ENCODE data around the gene L3MBTL1. TPM values are rescaled to one million over a fixed set of nuclear protein-coding genes. Genes with fewer than 3 reads are reported as not detected.

The L3MBTL1 gene
- total RNA-seq, 1 donor from 2014 or later: 2.6 TPM

DNA sequence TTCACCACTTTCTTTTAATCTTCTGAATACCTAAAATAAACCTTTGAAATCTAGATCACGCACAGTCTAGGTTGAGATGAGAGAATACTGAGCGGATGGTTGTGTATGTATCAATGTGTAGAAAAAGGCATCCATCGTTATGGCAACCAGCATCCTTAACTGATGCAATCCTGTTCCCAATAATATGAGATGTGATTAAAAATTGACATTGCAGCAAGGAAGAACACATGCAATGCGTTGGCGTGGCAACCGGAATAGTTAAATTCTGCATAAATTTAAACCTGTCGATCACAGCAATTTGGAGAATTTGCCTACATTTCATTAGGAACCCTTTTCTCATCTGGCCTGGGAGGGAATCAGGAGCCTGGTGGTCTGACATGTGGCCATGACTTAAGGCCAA lies 1.3 kb upstream of the L3MBTL1 start:
- DNase-seq (ENCODE audit: low read depth in 2 of 2): no peak

DNA sequence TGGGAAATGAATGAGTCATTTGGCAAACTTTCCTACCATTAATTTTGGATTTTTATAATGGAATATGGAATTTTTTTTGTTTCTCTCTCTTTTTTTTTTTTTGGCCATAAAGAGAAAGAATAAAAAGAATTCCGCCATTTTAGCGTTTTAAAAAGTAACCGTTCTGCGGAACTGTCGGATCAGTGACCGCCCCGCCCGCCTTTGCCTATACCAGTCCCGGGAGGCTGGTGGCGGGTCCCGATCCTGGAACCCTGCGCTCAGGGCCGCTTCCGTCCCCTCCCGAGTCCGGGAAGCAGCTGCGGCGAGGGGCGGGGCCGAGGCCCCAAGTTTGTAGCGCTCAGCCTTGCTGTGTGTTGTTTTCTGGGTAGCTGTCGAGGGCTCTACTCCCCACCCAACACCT lies 609 bp downstream of the L3MBTL1 start:
- no peak for DNase-seq (ENCODE audit: low read depth in 2 of 2)

DNA sequence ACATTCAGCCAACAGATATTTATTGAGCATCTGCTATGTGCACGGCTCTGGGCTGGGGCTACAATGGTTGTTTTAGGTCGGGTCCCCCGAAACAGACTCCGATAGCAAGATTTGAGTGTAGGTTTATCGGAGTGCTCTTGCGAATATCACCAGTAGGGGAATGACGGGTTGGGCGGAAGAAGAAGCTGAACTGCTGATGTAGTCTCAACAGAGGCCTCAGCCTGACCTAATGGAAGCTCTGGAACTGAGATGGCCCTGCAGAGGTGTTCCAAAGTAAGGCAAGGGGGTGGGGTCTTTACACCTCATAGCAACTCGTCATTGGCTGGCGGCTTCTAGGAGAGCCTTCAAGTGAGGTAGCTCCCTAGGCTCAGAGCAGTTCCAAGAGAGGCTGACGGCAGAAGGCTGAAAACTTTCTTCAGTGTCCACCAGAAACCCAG lies 1.1 kb downstream of the L3MBTL1 start:
- DNase-seq (ENCODE audit: low read depth in 2 of 2): no peak

DNA sequence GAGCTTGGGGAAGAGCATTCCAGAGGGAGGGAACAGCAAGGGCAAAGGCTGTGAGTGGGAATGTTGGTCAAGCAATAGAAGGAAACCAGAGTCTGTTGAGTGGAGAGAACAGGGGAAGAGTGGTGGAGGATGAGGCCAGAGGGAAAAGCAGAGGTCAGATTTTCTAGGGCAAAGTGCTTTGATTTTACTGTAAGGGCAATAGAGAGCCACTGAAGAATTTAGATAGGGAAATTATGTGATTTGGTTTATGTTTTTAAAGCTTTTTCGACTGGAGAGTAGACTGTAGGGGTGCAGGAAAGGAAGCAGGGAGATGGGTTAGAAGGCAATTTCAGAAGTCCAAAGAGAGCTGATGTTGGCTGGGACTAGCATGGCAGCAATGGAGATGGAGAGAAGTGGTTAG lies 4.4 kb downstream of the L3MBTL1 start:
- no peak for DNase-seq (ENCODE audit: low read depth in 2 of 2)

DNA sequence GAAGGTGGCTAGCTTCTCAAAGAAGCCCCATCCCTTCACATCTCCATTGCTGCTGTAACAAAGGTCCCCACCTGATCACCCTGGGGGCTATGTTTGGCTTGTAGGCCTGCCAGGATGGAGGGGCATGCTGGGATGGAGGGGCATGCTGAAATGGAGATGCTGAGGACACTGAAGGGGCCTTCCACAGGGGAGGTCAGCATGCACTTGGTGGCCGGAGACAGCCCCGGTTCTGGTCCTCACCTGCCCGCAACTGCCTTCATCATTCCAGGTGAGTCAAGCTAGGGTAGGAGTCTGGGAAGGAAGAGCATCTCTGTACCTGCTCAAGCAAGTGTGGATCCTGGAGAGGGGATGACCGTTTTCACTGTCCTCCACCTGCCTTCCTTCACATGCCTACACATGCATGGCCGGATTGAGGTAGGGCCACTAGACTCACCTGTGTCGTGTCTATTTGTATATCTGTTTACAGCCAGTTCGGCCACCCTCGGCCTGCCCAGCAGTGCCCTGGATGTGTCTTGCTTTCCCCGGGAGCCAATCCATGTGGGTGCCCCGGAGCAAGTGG lies 6.0 kb downstream of the L3MBTL1 start:
- no peak for DNase-seq (ENCODE audit: low read depth in 2 of 2)

DNA sequence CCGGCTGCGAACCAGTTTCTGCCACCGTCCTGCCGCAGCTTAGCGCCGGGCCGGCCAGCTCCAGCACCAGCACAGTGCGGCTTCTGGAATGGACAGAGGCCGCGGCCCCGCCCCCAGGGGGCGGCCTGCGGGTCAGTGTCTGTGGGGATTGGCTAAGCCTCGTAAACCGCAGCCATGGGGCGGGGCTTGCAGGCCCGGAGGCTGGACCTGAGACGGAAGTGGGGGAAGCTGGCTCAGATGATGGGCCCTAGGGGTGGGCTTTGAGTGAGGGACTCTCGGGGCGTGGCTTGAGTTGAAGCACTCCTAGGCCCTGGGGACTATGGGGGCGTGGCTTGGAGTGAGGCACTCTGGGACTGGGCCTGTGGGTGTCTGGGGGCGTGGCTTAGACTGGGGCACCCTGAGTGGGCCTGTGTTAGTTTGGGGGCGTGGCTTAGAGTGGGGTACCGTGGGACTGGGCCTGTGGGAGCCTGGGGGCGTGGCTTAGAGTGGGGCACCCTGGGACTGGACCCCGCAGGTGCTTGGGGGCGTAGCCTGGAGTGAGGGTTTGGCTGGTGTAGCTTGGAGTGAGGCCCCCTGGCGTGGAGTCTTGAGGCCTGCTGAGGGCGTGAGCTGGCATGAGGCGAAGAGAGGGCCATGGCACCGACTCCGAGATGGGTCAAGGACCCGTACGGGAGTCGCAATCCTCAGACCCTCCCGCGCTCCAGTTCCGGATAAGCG lies 6.6 kb downstream of the L3MBTL1 start:
- peak; percentile 98 to 99 for DNase-seq (ENCODE audit: low read depth in 2 of 2)

DNA sequence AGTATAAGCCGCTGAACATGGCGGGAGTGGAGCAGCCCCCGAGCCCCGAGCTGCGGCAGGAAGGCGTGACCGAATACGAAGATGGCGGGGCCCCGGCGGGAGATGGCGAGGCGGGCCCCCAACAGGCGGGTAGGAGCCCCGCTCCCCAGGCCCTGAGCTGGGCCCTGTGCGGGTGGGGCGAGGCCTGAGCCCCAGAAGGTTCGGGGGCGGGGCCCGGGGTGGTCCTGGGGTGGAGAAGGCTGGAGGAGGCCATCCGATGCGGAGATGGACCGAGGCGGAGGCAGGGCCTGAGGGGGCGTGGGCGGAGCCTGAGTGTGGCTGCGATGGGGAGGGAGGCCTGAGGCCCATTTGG lies 7.1 kb downstream of the L3MBTL1 start:
- no peak for DNase-seq (ENCODE audit: low read depth in 2 of 2)

GRCh38 chr20:43515628-43516027 lies 8.1 kb downstream of the L3MBTL1 start:
- no peak for DNase-seq (ENCODE audit: low read depth in 2 of 2)

GRCh38 chr20:43516251-43516824 lies 8.8 kb downstream of the L3MBTL1 start:
- DNase-seq (ENCODE audit: low read depth in 2 of 2): no peak

DNA sequence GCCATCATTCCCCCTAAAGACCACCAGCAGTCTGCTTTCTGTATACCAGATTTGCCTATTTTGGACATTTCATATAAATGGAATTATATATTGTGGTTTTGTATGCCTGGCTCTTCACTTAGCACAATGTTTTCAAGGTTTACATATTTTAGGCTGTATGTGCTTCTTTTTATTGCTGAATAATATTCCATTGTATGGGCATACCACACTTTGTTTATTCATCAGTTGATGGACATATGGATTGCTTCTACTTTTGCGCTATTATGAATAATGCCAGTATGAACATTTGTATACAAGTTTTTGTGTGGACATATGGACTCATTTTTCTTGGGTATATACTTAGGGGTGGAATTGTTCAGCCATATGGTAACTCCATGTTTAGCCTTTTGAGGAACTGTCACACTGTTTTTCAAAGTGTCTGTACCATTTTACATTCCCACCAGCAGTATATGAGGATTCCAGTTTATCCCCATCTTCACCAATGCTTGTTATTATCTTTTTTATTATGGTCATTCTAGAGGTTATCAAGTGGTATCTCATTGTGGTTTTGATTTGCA lies 12.7 kb downstream of the L3MBTL1 start:
- DNase-seq (ENCODE audit: low read depth in 2 of 2): no peak

GRCh38 chr20:43525021-43525420 lies 17.5 kb downstream of the L3MBTL1 start:
- DNase-seq (ENCODE audit: low read depth in 2 of 2): no peak

GRCh38 chr20:43528258-43528875 lies 20.9 kb downstream of the L3MBTL1 start:
- DNase-seq (ENCODE audit: low read depth in 2 of 2): no peak

GRCh38 chr20:43529051-43529450 lies 21.6 kb downstream of the L3MBTL1 start:
- no peak for DNase-seq (ENCODE audit: low read depth in 2 of 2)

DNA sequence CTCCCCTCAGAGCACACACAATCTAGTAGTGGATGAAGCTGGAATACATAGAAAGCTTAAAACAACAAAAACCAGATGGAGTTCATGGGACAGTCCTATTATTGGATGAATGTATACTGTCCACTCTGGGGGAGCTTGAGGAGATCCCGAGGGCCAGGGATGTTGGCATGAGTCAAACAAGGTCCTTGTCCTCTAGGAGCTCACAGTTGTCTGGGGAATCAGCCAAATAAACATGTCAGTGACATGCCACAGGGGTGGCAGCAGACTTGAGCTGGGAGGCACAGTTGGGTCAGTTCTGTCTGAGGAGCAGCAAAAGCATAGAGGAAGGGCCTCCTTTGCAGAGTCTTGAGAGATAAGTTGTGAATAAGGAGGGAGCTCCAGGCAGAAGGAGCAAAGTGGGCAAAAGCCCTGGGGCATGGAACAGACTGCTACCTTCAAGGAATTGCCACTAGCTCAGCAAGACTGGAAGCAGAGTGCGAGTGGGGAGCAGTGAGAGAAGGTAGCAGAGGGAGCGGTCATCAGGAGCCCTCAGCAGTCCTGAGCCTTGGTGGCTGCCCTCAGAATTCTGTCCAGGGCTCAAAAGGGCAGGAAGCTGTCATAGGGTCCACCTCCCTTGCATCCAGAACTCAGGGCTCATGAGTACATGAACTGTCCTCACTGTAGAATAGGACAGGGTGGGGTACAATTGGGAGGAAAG lies 22.1 kb downstream of the L3MBTL1 start:
- no peak for DNase-seq (ENCODE audit: low read depth in 2 of 2)

DNA sequence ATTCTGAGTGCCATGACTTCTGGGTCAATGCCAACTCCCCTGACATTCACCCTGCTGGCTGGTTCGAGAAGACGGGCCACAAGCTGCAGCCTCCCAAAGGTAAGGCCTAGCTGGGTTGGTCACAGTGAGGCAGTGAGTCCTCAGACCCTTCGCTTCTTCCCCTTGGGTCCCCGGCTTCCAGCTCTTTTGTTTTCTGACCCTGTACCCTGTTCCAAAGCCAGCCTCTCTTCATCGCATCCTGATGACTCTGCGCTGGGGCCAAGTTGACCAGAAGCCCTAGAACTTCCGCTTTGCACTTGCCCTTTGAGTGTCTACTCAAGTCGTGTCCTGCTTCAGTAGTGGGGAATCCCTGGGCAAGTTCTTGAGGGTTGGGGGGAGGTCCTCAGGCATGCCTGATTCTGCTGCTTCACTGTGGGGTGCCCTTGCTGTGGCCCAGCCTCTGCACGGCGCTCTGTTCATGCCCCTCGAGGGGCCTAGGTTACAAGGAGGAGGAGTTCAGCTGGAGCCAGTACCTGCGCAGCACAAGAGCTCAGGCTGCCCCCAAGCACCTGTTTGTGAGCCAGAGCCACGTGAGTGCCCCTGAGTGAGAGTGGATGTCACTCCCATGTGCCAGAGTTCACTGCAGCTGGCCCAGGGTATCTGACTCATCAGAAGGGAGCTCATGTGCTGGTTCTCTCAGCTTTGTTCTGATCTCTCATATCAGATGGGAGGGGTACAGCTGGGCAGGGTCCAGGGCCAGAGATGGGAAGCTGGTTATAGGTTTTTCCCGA lies 23.0 kb downstream of the L3MBTL1 start:
- DNase-seq (ENCODE audit: low read depth in 2 of 2): no peak

DNA sequence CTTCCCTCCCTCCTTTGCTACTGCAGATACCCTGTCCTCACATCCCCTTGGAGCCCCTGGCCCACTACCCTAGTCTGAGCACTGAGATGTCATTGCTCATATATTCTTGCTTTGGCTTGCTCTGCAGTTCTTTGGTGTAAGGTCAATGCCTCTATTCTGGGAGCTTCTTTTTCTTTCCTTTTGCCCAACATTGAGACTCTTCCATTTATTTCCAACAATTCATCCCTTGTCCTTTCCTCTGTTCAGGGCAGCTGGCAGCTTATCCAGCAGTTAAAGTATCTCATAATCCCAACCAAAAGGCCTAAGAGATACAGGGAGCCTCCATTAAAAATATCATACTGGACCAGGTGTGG lies 23.6 kb downstream of the L3MBTL1 start:
- DNase-seq (ENCODE audit: low read depth in 2 of 2): no peak

DNA sequence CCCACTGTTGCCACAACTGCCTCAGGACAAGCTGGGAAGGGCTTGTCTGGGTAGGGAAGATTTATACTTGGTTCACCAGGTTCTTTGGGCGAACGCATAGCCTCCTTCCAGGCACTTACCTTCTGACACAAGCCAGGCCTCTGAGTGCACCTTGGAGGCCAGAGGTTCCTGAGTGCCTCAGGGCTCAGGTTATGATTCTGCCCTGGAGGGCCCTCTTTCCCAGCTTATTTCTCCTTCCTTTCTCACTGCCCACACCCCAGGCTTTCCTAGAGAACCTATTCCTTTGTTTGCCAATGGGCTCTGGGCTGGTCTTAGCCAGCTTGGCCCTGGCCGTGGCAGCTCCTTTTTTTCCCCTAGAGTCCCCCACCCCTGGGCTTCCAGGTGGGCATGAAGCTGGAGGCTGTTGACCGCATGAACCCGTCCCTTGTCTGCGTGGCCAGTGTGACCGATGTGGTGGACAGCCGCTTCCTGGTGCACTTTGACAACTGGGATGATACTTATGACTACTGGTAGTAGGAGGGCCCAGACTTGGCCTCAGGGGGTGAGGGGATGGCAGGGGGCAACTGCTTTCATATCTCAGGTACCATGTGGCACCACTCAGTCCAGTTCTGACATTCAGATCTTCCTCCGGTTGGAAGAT lies 25.0 kb downstream of the L3MBTL1 start:
- DNase-seq (ENCODE audit: low read depth in 2 of 2): no peak

- no peak for DNase-seq (ENCODE audit: low read depth in 2 of 2)
These were observed 25.6 kb downstream of the L3MBTL1 start for GRCh38 chr20:43533060-43533459.

GRCh38 chr20:43534016-43534415 lies 26.5 kb downstream of the L3MBTL1 start:
- no peak for DNase-seq (ENCODE audit: low read depth in 2 of 2)

GRCh38 chr20:43534791-43535350 lies 27.4 kb downstream of the L3MBTL1 start:
- DNase-seq (ENCODE audit: low read depth in 2 of 2): no peak
